GM12878 (cell line): ENCODE measurements around the gene SLC35G6. TPM values are rescaled to one million over a fixed set of nuclear protein-coding genes. Genes with fewer than 3 reads are reported as not detected.

Experiments used
- ATF3 ChIP-seq: IDR thresholded peaks from 2 replicates; pipeline ENCODE4 v1.6.1; 2011; ENCODE audit warnings: low read depth, mild to moderate bottlenecking, low read length, moderate library complexity, borderline replicate concordance; ENCODE audit errors: extremely low read depth
- BCL3 ChIP-seq: IDR thresholded peaks from 2 replicates; pipeline ENCODE4 v1.6.1; 2011; ENCODE audit warnings: borderline replicate concordance, low read depth, mild to moderate bottlenecking, moderate library complexity, low read length; ENCODE audit not compliant: insufficient read depth, poor library complexity, severe bottlenecking
- CBX3 ChIP-seq: fragments of 200-600 bp; sonication (generic); IDR thresholded peaks from 2 replicates; pipeline ENCODE4 v1.6.1; 2016; ENCODE audit warnings: low read depth, borderline replicate concordance
- CHD1 ChIP-seq: IDR thresholded peaks from 2 replicates; pipeline ENCODE4 v1.6.1; 2012; ENCODE audit warnings: low read depth, low read length, improper control_type of control experiment
- FOXK2 ChIP-seq: fragments of 450-650 bp; IDR thresholded peaks from 2 replicates; pipeline ENCODE4 v1.6.1; 2017; ENCODE audit warnings: mild to moderate bottlenecking, moderate library complexity
- HDGF ChIP-seq: fragments of 450-650 bp; IDR thresholded peaks from 2 replicates; pipeline ENCODE4 v1.6.1; 2016; ENCODE audit warnings: antibody characterized with exemption
- MTA2 ChIP-seq: fragments of 450-650 bp; IDR thresholded peaks from 2 replicates; pipeline ENCODE4 v1.6.1; 2016; ENCODE audit warnings: low read depth, mild to moderate bottlenecking, moderate library complexity
- SMARCA5 ChIP-seq: fragments of 450-650 bp; IDR thresholded peaks from 2 replicates; pipeline ENCODE4 v1.6.1; 2017; ENCODE audit warnings: mild to moderate bottlenecking
- SMC3 ChIP-seq: IDR thresholded peaks from 2 replicates; pipeline ENCODE4 v1.6.1; 2011; ENCODE audit warnings: low read length, improper control_type of control experiment, borderline replicate concordance
- USF2 ChIP-seq: IDR thresholded peaks from 2 replicates; pipeline ENCODE4 v1.6.1; 2011; ENCODE audit warnings: low read depth, low read length, improper control_type of control experiment, borderline replicate concordance
- polyA plus RNA-seq, 11 experiments: library from polyadenylated mRNA; depleted of rRNA in 4 of 11; unstranded in 6 of 11; stranded (reverse) in 5 of 11; fragments of >200 nt; fragmentation: Nextera tagmentation in 4 of 11; fragmentation: Illumina TruSeq in 1 of 11; extraction: Ambion mirVana in 4 of 11; extraction: Trizol in 1 of 11; gene quantifications; 1 replicate in 1 of 11; 2 replicates in 10 of 11; pipeline versions ENCODE4 v1.2.1 to v1.2.3, GENCODE V29; 2011 to 2016; ENCODE audit warnings: inconsistent platforms in 2 of 11, missing spikeins in 2 of 11, low read depth in 1 of 11
- total RNA-seq, 4 experiments: library from RNA; depleted of rRNA in 3 of 4; stranded (reverse); fragments of >200 nt in 3 of 4; fragmentation: Illumina TruSeq in 1 of 4; extraction: Trizol in 1 of 4; gene quantifications; 2 replicates each; pipeline versions ENCODE4 v1.2.1 to v1.2.3, GENCODE V29; 2013 to 2021

SLC35G6 gene
- total and polyA plus RNA-seq, 10 of the 15 experiments (the other 5 are each of a cell fraction or from before 2014, with no cell fraction given): 0.20 TPM; not detected in 9

- TF ChIP-seq CHD1 (no peak), HDGF (no peak), USF2 (no peak), BCL3 (no peak), MTA2 (no peak), SMARCA5 (no peak), ATF3 (no peak), SMC3 (no peak), FOXK2 (no peak), CBX3 (no peak)
These were observed 47.6 kb downstream of the SLC35G6 start (continued) for GRCh38 chr17:7528842-7529241.
